ENCODE measurements around the gene FTO.

FTO gene

DNA sequence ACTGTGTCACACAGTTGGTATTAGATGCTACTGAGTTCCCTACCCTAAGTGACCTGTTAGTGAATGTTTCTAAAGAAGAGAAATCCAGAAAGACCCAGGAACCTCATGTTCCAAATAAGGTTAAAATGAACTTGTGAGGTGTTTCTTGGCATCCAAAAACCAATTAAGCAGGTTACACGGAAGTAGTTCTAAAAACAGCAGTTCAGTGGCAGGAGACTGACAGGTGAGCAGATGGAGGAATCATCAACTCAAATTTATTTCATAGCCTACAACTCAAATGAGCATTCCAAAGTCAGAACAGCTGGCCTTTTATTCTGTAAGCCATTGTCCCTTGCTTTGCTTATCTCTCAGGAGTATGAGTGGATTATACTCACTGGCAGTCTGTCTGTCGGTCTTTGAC lies 394.3 kb downstream of the FTO start:
- Histone ChIP-seq H3F3A (ENCODE audit: insufficient read depth, low read length) (no peaks in the 10 kb centered on the region), H3K9me3 (replicated peaks; ENCODE audit: insufficient read depth, low read length) (no peaks in the 10 kb centered on the region), H3K79me2 (ENCODE audit: low read length) (no peaks in the 10 kb centered on the region), H3K9ac (ENCODE audit: low read length) (no peak overlapping the region), H3K9me2 (replicated peaks; ENCODE audit: insufficient read depth, low read length) (no peaks in the 10 kb centered on the region; the same call in 1 of the 2 replicates), H3K4me1 (ENCODE audit: low read length) (no peaks in the 10 kb centered on the region), H3K4me3 (ENCODE audit: low read length) (no peak overlapping the region), H3K27me3 (replicated peaks; ENCODE audit: insufficient read depth, low read length) (no peaks in the 10 kb centered on the region), H2AFZ (ENCODE audit: low read length) (no peak overlapping the region), H3K36me3 (replicated peaks; ENCODE audit: insufficient read depth, low read length) (no peaks in the 10 kb centered on the region), H3K4me2 (ENCODE audit: low read depth, low read length) (no peak overlapping the region), H3K27ac (ENCODE audit: low read length) (no peak overlapping the region), H4K20me1 (ENCODE audit: insufficient read depth, low read length) (no peaks in the 10 kb centered on the region)
- TF ChIP-seq EZH2phosphoT487 (IDR thresholded peaks at IDR 0.05; ENCODE audit: low read length) (no peak), EZH2 (optimal IDR thresholded peaks at IDR 0.05; ENCODE audit: low read depth, low read length) (no peak)
- TF ChIP-seq, protein P1, sequence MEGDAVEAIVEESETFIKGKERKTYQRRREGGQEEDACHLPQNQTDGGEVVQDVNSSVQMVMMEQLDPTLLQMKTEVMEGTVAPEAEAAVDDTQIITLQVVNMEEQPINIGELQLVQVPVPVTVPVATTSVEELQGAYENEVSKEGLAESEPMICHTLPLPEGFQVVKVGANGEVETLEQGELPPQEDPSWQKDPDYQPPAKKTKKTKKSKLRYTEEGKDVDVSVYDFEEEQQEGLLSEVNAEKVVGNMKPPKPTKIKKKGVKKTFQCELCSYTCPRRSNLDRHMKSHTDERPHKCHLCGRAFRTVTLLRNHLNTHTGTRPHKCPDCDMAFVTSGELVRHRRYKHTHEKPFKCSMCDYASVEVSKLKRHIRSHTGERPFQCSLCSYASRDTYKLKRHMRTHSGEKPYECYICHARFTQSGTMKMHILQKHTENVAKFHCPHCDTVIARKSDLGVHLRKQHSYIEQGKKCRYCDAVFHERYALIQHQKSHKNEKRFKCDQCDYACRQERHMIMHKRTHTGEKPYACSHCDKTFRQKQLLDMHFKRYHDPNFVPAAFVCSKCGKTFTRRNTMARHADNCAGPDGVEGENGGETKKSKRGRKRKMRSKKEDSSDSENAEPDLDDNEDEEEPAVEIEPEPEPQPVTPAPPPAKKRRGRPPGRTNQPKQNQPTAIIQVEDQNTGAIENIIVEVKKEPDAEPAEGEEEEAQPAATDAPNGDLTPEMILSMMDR (IDR thresholded peaks at IDR 0.05; ENCODE audit: low read length): no peak
- no peak for DNase-seq

DNA sequence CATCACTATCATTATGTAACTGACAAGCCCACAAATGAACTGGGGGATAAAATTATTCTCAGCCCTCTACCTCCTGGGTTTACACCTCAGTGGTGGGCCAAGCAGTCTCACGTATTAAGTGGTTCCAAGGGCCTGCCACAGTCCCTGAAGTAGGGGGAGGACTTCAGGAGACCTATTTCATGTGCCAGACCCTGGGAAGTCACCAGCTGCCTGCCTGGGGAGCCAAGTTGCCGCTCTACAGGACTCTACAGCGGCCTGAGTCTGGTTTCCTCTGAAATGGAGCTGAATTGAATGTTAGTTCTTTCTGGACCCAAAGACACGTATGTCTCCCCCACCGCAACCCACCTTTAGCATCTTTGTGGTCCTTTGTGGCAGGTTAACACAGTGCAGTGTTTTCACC lies 395.7 kb downstream of the FTO start:
- Histone ChIP-seq H3K9ac (ENCODE audit: low read length) (no peak overlapping the region), H3K4me2 (ENCODE audit: low read depth, low read length) (no peak overlapping the region), H3K27me3 (replicated peaks; ENCODE audit: insufficient read depth, low read length) (no peaks in the 10 kb centered on the region)

DNA sequence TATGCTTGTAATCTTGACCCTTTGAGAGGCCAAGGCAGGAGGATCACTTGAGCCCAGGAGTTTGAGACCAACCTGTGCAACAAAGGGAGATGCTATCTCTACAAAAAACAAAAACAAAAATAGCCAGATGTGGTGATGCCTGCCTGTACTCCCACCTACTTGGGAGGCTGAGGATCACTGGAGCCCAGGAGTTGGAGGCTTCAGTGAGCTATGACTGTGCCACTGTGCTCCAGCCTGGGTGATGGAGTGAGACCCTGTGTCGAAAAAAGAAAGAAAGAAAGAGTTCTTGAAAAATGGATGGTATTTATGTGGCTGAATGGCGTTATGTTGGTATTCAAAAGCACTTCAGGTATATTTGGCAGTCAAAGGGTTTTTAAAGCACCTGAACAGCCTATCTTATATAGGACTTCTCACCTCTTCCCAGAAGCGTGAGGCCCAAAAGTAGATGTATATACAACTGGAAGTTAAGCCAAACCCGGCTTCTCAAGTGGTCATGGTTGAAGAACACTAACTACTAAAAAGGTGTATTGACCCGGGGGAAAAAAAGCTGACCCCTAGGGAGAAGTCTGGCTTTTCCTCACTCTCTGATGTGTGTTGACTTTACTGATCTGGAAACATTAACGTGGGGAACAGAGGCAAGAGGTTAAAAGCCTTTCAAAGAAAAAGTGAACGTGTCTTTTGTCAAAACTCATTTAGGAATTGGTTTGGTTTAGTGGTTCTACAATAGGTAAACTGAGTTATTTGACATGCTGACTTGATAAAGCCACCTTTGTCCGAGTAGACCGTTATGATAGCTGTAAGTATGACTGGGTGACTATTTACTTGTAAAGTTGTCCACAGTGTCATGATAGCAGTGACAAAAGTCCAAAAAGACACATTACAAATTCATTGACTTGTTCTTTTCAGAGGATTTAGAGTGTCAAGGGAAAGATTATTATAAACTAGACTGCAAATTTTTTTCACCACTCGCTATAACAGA lies 399.2 kb downstream of the FTO start:
- Histone ChIP-seq H3K4me3 (ENCODE audit: low read length) (no peak overlapping the region), H3K27me3 (replicated peaks; ENCODE audit: insufficient read depth, low read length) (no peaks in the 10 kb centered on the region), H4K20me1 (ENCODE audit: insufficient read depth, low read length) (no peaks in the 10 kb centered on the region), H3K4me1 (ENCODE audit: low read length) (no peaks in the 10 kb centered on the region), H3K9me3 (replicated peaks; ENCODE audit: insufficient read depth, low read length) (no peaks in the 10 kb centered on the region), H3K9ac (ENCODE audit: low read length) (no peak overlapping the region), H3K27ac (ENCODE audit: low read length) (no peak overlapping the region), H3K79me2 (ENCODE audit: low read length) (no peaks in the 10 kb centered on the region), H3K9me2 (replicated peaks; ENCODE audit: insufficient read depth, low read length) (no peaks in the 10 kb centered on the region; the same call in 1 of the 2 replicates), H3F3A (ENCODE audit: insufficient read depth, low read length) (no peaks in the 10 kb centered on the region), H2AFZ (ENCODE audit: low read length) (no peak overlapping the region), H3K36me3 (replicated peaks; ENCODE audit: insufficient read depth, low read length) (no peaks in the 10 kb centered on the region), H3K4me2 (ENCODE audit: low read depth, low read length) (no peak overlapping the region)
- TF ChIP-seq EZH2phosphoT487 (IDR thresholded peaks at IDR 0.05; ENCODE audit: low read length): no peak
- TF ChIP-seq EZH2 (optimal IDR thresholded peaks at IDR 0.05; ENCODE audit: low read depth, low read length): no peak
- TF ChIP-seq, protein P1 (IDR thresholded peaks at IDR 0.05; ENCODE audit: low read length): no peak
- no peak for DNase-seq

More for the DNA sequence above, 395.7 kb downstream of the FTO start:
- TF ChIP-seq, protein P1 (IDR thresholded peaks at IDR 0.05; ENCODE audit: low read length): no peak
- no peak for TF ChIP-seq EZH2phosphoT487 (IDR thresholded peaks at IDR 0.05; ENCODE audit: low read length)
- no peak for TF ChIP-seq EZH2 (optimal IDR thresholded peaks at IDR 0.05; ENCODE audit: low read depth, low read length)
- DNase-seq: no peak
- H3F3A ChIP-seq (ENCODE audit: insufficient read depth, low read length): no peaks in the 10 kb centered on the region
- H3K4me3 ChIP-seq (ENCODE audit: low read length): no peak overlapping the region
- H3K9me3 ChIP-seq (replicated peaks; ENCODE audit: insufficient read depth, low read length): no peaks in the 10 kb centered on the region
- no peak overlapping the region for H3K27ac ChIP-seq (ENCODE audit: low read length)
- H3K4me1 ChIP-seq (ENCODE audit: low read length): no peaks in the 10 kb centered on the region
- no peaks in the 10 kb centered on the region; the same call in 1 of the 2 replicates for H3K9me2 ChIP-seq (replicated peaks; ENCODE audit: insufficient read depth, low read length)
- H4K20me1 ChIP-seq (ENCODE audit: insufficient read depth, low read length): no peaks in the 10 kb centered on the region
- H2AFZ ChIP-seq (ENCODE audit: low read length): no peak overlapping the region
- H3K36me3 ChIP-seq (replicated peaks; ENCODE audit: insufficient read depth, low read length): no peaks in the 10 kb centered on the region
- no peaks in the 10 kb centered on the region for H3K79me2 ChIP-seq (ENCODE audit: low read length)
